CD4-positive, alpha-beta T cell treated with Interleukin-2 at 100 ng/mL for 4 hours (primary cell): ENCODE results near the gene GMPPB.
A peak's percentile ranks its signal among the peaks of the same experiment; 100 is the strongest.
"Not testable (repeated sequence)": the region's sequence is repeated elsewhere in the genome, so short reads cannot be mapped to it uniquely, and the experiment has no call there.

ENCODE experiments used
- DNase-seq: peaks from one replicate; pipeline ENCODE4 v3.0.0-alpha.2; 2020; ENCODE audit warnings: low spot score

Gene GMPPB

DNA sequence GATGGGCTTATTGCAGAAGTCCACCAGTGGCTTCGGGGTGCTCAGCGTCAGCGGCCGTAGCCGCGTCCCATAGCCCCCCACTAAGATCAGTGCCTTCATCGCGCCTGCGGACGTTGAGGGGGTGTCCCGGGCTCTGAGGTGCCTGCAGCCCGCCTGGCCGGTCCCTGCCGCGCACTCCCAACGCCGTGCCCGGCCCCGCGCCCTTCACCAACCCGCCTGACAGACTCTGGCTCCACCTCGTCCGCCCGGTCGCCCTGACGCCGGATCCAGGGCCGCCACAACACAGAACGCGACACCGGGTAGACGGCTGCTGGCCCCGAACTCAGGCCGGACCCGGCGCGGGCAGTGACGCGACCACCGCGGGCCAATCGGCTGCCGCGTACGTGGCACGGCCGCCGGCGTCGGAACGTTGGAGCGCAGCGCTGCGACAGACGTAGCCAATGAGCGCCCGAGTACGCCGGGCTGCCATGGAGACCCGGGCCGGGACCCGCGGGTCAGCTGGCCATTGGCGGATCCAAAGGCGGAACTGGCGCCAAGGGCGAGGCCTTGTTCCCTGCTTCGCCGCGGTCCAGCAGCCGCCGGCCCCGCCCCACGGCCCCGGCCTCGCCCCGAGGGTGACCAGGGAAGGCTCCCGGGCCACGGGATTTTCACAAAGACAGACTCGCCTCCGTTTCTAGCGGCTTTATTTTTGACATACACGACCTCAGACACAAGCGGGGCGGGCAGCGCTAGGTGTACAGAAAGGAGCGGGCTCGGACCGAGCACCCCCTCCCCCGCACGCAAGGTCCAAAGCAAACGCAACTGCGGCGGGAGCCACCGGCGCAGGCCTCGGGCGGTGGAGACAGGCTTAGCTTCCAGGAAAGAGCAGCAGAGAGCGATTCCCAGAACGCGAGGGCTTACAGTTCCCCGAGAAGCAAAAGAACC, at the start of gene GMPPB:
Gene GMPPB (minus strand): TSS at position 324 of the 924 bp plus-strand sequence. CDS start 225 bp downstream, at position 99.
- peak; percentile 91 for DNase-seq

DNA sequence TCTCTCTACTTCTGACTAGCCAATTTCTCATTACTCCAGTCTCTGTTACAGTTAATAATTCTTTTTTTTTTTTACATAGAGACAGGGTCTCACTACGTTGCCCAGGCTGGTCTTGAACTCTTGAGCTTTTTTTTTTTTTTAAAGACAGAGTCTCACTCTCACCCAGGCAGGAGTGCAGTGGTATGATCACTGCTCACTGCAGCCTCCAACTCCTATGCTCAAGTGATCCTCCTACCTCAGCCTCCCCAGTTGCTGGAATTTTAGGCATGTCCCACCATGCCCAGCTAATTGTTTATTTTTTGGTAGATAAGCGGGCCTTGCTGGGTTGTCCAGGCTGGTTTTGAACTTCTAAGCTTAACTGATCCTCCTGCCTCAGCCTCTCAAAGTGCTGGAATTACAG, 49.0 kb upstream of the GMPPB start:
- no peak for DNase-seq

DNA sequence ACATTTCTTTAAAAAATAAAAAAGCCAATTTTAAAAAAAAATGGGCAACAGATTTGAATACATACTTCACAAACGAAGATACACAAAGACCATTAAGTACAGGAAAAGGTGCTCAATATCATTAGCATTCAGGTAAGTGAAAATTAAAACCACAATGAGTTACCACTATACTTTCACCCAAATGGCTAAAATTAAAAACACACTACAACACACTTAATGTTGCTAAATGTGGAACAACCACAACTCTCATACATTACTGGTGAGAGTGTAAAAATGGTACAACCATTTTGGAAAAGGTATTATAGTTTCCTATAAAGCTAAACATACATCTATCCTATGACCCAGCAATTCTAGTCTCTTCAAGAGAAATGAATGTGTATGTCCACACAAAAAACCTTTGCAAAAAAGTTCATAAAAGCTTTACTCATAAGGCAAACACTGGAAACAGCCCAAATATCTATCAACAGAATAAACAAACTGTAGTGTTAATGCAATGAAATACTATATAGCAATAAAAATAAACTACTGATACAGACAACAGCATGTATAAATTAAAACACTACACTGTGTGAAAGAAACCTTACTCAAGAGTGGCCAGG, 47.7 kb upstream of the GMPPB start:
- DNase-seq: no peak

- no peak for DNase-seq
Observed at GRCh38 chr3:49769926-49770325, 46.2 kb upstream of the GMPPB start.

DNA sequence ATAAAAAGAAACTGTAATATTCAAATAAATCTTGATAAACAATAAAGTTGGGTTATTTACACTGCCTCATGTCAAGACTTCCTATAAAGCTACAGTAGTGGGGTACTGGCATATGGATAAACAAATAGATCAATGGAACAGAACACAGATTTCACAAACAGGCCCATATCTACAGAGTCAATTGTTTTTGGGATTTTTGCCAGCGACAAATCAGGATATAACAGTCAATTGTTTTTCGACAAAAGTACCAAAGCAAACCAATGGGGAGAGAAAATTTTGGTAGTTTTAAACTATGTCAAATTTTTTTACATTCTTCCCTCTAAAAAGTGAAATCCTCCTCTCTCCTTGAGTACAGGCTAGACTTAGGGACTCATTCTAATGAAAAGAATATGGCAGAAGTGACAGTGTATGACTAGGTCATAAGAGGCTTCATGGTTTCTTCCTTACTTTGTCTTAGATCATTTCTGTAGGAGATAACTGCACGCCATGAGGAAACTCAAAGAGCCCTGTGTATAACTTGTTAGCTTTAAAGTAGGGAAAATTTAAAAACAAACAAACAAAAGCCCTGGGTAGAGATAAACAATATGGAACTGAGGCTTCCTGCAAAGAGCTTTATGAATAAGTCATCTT, 45.6 kb upstream of the GMPPB start:
- DNase-seq: no peak

DNA sequence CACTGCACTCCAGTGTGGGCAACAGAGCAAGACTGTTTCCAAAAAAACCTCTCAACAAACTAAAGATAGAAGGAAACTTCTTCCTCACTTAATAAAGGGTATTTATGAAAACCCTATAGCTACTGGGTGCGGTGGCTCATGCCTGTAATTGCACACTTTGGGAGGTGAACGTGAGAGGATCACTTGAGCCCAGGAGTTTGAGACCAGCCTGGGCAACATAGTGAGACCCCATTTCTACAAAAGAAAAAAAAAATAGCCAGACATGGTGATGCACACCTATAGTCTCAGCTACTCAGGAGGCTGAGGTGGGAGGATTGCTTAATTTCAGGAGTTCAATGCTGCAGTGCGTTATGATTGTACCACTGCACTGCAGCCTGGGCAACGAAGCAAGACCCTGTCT, 40.2 kb upstream of the GMPPB start:
- no peak for DNase-seq

DNA sequence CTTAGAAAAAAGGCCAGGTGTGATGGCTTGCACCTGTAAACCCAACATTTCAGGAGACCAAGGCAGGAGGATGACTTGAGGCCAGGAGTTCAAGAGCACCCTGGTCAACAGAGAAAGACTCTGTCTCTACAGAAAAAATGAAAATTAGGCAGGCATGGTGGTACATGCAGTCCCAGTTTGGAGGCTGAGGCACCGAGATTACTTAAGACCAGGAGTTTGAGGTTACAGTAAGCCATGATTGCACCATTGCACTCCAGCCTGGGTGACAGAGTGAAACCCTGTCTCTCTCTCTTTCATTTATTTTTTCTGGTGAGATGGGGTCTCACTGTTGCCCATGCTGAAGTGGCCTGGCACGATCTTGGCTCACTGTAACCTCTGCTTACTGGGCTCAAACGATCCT, 37.9 kb upstream of the GMPPB start:
- no peak for DNase-seq

DNA sequence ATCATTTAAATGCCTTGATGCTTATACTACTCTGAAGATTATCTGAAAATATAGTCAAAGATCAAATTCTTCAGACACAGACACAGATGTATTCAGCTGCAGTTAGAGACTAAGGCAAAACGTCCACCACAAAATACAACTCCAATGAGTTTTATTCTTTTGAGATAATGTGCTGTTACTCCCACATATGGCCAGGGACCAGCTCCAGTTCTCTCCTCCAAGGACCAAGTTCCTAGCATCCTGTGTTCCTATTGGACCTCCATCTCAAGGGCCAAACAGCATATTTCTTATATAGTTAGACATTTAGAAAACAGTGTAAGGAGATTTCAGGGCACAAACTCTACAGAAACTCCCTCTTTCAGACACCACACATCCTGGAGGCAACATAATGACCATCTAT, 35.5 kb upstream of the GMPPB start:
- DNase-seq: no peak

DNA sequence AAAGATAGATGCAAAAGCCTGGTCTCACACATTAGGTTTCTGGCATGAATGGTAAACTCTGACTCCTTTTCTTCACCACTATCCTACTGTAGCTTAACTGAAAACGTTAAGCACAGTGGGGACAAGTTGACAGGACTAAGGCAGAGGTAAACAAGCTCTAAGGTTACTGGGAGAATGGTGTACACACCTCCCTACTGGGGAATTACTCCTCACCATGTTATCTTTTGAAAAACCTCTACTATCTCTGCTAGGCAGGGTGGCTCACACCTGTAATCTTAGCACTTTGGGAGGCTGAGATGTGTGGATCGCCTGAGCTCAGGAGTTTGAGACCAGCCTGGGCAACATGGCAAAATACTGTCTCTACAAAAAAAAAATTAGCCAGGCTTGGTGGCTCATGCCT, 33.4 kb upstream of the GMPPB start:
- no peak for DNase-seq

- DNase-seq: no peak
Observed at GRCh38 chr3:49756036-49756435, 32.3 kb upstream of the GMPPB start.

DNA sequence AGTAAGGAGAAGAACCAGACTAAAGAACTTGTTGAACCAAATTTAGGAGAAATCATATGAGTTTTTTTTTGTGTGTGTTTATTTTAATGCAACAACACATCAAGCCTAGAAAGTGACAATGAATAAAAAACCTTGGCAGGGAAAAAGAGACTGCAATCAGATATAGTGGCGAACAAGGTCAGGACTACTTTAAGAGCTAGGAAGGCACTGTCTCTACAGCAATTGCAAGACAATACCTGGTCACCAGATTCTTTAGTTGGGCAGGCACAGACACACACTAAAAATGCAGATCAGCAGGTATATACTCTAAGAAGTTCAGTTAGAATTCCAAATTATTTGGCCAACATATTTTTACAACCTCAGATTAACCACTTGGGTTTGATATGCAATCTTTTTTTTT, 30.8 kb upstream of the GMPPB start:
- DNase-seq: no peak

DNA sequence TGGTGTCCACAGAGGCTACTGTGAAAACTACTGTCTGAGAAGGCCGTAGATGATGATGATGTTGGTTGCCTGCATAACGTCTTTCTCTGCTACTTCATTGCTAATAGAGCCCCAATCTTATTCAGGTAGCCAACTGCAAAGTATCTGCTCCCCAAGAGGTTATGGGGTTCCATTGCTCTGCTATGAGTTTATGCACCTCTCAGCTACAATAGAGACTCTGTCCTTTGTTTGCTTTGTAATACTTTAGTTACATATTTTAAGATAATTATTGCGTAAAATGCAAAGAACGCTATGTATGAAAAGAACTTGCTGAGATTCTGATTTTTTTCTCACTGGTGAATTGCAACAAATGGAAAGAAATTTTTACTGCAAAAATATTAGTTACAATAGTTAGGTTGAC, 27.8 kb upstream of the GMPPB start:
- no peak for DNase-seq

DNA sequence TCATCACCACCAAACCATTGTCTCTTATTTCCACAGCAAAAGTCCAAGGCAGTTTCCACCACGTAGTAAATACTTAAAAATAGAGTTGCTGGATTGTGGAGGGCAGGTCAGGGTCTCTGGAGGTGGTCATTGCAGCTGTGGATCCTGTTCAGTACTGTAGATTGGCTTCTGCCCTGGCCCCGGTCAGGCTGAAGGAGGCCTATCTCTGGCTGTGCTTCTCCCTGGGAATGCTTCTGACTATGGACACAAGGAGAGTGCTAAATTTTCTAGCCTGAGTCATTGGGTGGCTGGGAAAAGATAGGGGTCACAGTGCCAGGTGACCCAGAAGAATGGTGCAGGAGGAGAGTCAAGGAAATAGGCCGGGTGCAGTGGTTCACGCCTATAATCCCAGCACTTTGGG, 26.3 kb upstream of the GMPPB start:
- DNase-seq: no peak

GRCh38 chr3:49748874-49749273, 25.1 kb upstream of the GMPPB start:
- DNase-seq: not testable (repeated sequence)

- DNase-seq: no peak
Observed at GRCh38 chr3:49747792-49748480, 24.2 kb upstream of the GMPPB start.

DNA sequence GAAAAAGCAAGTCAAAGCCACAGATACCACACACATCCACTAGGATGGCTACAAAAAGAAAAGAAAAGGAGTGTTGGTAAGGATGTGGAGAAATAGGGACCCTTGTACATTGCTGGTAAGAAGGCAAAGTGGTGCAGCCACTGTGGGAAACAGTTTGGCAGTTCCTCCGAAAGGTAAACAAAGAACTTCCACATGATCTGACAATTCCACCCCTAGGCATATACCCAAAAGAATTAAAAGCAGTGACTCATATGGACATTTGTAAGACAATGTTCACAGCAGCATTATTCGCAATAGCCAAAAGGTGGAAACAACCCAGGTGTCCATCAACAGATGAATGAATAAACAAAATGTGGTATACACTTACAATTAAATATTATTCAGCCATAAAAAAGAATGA, 22.2 kb upstream of the GMPPB start:
- no peak for DNase-seq

- DNase-seq: no peak
Observed at GRCh38 chr3:49740427-49740826, 16.7 kb upstream of the GMPPB start.

DNA sequence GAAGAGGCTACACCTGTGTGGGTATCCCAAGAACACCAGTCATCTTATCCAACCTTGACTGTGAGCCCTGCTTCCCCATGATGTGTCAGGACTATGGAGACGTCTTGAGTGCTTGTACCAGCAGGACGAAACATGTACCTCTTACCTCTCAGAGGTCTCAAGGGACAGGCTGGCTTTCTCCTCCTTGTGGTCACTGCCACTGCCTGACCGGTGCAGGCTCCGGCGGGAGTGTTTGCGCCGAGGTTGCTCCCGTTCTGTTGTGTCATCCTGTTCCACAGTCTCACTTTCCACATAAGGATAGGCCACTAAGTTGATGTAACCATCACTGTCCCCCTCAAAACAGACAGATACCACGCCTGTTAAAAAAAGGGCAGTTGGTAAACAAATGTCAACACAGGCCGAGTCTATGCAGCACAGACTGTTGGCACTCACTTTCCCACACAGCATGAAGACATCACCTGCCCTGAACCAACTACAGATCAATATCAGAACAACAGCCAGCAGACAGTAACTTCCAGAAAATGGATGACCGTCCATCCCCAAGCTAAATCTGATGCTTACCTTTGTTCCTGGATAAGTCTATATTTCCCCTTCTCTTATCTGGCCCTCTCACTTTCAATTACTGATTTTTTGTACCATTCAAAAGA, 14.4 kb upstream of the GMPPB start:
- no peak for DNase-seq

DNA sequence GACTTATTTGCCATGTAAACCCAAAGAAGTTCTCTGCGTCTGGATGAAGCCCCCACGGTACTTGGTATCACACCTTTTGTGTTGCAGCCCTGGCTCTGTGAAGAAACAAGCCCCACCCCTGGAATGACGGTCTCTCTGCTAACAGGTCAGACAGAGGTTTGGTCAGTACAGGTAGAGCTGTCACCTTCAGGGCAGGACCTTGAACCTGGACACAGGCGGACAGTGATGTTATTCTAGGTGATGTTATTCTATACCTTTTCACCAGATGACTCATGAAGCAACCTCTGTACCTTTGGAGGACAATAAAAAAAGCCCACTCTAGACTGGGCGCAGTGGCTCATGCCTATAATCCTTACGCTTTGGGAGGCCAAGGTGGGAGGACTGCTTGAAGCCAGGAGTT, 11.0 kb upstream of the GMPPB start:
- DNase-seq: no peak

DNA sequence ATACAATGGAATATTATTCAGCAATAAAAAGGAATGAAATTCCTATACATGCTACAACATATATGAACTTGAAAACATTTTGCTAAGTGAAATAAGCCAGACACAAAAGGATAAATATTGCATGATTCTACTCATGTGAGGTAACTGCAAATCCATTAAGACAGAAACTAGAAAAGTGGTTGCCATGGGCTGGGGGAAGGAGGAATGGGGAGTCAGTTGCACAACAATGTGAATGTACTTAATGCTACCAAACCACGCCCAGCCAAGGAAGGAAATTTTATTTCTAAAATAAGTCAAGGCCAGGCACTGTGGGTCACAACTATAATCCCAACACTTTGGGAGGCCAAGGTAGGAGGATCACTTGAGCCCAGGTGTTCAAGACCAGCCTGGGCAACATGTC, 9.8 kb upstream of the GMPPB start:
- no peak for DNase-seq

- no peak for DNase-seq
Observed at GRCh38 chr3:49732597-49732996, 8.8 kb upstream of the GMPPB start.

GRCh38 chr3:49729966-49730609, 6.3 kb upstream of the GMPPB start:
- DNase-seq: no peak
